ENCODE results near the gene TPO.

The TPO gene

GRCh38 chr2:1517786-1518185, 104.5 kb downstream of the TPO start:
- no peak for TF ChIP-seq CTCF (IDR thresholded peaks at IDR 0.05; ENCODE audit: low read depth, low read length)
- no peak for DNase-seq (ENCODE audit: extremely low read depth, low read depth)

DNA sequence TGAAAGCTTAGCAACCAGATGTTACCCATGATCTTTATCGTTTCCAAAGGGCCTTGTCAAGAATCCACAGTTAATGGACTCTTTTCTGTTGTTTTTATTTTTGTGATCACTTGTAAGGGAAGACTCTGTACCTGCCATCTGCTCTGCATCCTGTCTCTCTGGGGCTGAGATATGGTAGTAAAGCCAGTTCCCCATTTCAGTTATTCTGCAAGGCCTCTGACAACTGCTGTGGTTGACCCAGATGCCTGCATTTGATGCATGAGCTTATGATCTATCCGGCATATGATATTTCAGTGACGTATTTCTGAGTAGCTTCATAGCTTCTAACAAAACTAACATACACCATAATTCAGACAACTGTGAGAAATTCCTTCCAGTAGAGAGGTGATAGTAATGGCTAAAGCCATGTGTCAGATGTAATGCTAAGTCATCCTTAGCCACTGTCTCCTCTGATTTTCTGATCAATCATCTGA, 105.1 kb downstream of the TPO start:
- TF ChIP-seq CTCF (IDR thresholded peaks at IDR 0.05; ENCODE audit: low read depth, low read length): no peak
- no peak for DNase-seq (ENCODE audit: extremely low read depth, low read depth)

DNA sequence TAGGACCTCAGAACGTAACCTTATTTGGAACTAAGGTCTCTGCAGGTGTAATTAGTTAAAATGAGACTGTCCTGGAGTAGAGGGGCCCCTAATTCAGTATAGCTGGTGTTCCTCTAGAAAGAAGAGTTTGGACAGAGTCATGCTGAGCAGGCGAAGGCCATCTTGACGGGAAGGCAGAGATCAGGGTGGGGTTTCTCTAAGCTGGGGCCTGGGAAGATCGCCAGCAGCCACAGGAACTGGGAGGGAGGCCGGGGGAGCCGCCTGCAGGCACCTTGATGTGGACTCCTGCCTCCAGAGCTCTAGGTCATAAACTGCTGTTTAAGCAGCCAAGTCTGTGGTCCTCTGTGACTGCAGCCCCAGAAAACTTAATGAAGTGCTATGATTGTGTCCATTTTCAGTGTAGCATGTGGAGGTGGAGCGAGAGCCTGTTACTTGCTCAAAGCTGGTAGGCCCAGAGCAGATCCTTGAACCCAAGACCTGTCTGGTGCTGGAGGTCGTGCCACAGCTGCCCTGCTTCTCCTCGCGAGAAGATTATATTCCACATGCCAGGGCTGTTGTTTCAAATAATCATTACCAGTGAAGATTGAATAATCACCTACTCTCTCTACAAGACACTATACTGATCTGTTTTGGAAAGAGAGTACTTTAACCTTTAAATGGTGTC, 105.7 kb downstream of the TPO start:
- no peak for TF ChIP-seq CTCF (IDR thresholded peaks at IDR 0.05; ENCODE audit: low read depth, low read length)
- no peak for DNase-seq (ENCODE audit: extremely low read depth, low read depth)

DNA sequence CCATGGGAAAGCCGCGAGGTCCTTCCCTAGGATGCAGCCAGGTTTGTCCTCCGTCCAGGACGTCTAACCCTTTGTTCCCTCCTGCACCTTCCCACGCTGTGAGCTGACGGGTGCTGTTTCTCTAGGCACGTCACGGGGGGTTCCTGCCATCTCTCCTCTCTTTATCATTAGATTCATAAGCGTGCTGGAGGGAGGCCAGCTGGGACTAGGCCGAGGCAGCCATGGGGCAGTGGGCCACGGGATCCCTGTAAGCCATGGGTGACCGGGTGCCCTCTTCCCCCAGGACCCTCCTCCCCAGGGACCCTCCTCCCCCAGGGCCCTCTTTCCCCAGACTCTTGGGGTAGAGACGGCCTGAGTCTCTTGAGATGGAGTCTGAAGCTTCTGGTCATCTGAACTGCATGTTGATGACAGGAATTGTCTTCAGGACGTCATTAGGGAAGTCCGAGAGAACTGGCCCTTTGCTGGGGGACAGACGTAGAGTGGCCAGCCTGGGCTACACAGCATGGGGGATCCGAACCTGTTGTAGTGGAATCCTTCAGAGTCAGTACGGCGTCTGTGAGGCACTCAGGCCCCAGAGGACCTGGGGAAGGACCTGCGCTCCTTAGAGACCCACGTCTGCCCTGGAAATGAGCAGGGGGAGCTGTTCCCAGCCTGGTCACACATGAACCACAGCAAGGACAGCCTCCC, 108.1 kb downstream of the TPO start:
- TF ChIP-seq CTCF (IDR thresholded peaks at IDR 0.05; ENCODE audit: low read depth, low read length): no peak
- no peak for DNase-seq (ENCODE audit: extremely low read depth, low read depth)

DNA sequence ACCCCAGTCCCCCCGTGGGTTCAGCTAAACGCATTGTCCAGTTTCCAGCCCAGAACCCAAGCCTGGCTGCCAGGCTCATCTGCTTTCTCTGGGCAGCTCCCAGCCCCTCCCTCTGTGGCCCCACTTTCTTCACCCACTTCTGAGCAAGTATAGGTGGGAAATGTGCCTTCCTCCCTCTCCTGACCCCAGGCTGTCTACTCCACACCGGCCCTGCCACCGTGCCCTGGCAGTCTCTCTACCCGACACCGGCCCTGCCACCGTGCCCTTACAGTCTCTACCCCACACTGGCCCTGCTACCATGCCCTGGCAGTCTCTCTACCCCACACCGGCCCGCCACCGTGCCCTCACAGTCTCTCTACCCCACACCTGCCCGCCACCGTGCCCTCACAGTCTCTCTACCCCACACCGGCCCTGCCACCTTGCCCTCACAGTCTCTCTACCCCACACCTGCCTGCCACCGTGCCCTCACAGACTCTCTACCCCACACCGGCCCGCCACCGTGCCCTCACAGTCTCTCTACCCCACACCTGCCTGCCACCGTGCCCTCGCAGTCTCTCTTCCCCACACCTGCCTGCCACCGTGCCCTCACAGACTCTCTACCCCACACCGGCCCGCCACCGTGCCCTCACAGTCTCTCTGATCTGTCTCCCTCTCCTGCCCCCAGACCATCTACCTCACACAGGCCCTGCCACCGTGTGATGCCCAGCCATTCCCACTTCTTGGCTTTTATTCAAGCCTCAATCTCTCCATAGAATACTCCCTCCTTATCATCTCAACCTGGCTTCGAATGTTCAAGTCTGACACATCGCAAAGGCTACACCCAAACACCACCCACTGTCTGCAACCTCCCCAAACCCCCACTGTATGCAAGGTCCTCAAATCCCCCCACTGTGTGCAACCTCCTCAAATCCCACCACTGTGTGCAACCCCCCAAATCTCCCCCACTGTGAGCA, 108.9 kb downstream of the TPO start:
- DNase-seq (ENCODE audit: extremely low read depth, low read depth): no peak
- TF ChIP-seq CTCF (IDR thresholded peaks at IDR 0.05; ENCODE audit: low read depth, low read length): no peak

- no peak for DNase-seq (ENCODE audit: extremely low read depth, low read depth)
- TF ChIP-seq CTCF (IDR thresholded peaks at IDR 0.05; ENCODE audit: low read depth, low read length): no peak
These were observed 114.1 kb downstream of the TPO start for GRCh38 chr2:1527153-1527992.

Data from AG09319 (cell line).